Stimulated activated naive CD8-positive, alpha-beta T cell treated with anti-CD3 and anti-CD28 coated beads, Interleukin-15, amount 100 ng/mL, for 72 hours (primary cell): ENCODE data around the gene HBA1.
"Not testable (repeated sequence)": the region's sequence is repeated elsewhere in the genome, so short reads cannot be mapped to it uniquely, and the experiment has no call there.

Experiments
- ATAC-seq: fragments of 150-1000 bp; cut with Tn5 transposase; 2 replicates; pipeline ENCODE4 v1.10.0; 2021; ENCODE audit warnings: mild to moderate bottlenecking, moderate library complexity
- DNase-seq, 2 donors: peaks; one replicate each; pipeline ENCODE4 v3.0.0; 2021 to 2022
- H3K27ac Mint-ChIP-seq, 2 donors: one replicate each; pipeline ENCODE4 v1.8.0; 2022; ENCODE audit warnings: mild to moderate bottlenecking in 2 of 2, mixed read lengths in 2 of 2, moderate library complexity in 2 of 2
- H3K27me3 Mint-ChIP-seq: one replicate; pipeline ENCODE4 v1.8.0; 2022; ENCODE audit warnings: mixed read lengths
- H3K4me1 Mint-ChIP-seq: one replicate; pipeline ENCODE4 v1.8.0; 2022; ENCODE audit warnings: mild to moderate bottlenecking, mixed read lengths
- H3K4me3 Mint-ChIP-seq, 2 donors: one replicate each; pipeline ENCODE4 v1.8.0; 2022; ENCODE audit warnings: mild to moderate bottlenecking in 2 of 2, mixed read lengths in 2 of 2, moderate library complexity in 1 of 2
- H3K9me3 Mint-ChIP-seq, 2 donors: one replicate each; pipeline ENCODE4 v1.8.0; 2022; ENCODE audit warnings: mixed read lengths in 2 of 2

Gene HBA1

DNA sequence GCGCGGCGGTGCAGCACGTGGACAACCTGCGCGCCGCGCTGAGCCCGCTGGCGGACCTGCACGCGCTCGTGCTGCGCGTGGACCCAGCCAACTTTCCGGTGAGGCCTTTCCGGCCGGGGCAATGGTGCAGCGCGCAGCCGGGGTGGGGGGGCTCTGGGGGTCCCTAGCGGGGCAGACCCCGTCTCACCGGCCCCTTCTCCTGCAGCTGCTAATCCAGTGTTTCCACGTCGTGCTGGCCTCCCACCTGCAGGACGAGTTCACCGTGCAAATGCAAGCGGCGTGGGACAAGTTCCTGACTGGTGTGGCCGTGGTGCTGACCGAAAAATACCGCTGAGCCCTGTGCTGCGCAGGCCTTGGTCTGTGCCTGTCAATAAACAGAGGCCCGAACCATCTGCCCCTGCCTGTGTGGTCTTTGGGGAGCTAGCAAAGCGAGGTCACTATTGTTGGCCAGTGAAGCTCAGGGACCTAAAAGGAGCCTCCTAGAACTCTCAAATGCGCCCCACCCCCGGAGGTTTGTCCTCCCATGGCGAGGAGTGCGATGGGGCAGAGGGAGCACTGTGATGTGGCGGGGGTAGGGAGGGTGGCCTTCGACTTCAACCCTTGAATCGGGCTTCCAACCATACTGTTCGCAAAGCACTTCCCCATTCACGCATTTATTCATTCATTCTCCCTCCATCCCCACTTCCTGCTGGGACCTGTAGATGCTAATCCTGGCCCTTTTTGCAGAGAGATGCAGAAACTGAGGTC is 9.9 kb upstream of the HBA1 start:
- DNase-seq (no peak), ATAC-seq (no peak)
- Mint-ChIP-seq H3K27me3 (peaks cover 81% of the 10 kb centered on the region), H3K9me3 (no peaks in the 10 kb centered on the region), H3K4me1 (peaks cover 30% of the 10 kb centered on the region), H3K4me3 (peak overlapping the region in 1 of 2 donors; percentile 63), H3K27ac (no peak overlapping the region)

DNA sequence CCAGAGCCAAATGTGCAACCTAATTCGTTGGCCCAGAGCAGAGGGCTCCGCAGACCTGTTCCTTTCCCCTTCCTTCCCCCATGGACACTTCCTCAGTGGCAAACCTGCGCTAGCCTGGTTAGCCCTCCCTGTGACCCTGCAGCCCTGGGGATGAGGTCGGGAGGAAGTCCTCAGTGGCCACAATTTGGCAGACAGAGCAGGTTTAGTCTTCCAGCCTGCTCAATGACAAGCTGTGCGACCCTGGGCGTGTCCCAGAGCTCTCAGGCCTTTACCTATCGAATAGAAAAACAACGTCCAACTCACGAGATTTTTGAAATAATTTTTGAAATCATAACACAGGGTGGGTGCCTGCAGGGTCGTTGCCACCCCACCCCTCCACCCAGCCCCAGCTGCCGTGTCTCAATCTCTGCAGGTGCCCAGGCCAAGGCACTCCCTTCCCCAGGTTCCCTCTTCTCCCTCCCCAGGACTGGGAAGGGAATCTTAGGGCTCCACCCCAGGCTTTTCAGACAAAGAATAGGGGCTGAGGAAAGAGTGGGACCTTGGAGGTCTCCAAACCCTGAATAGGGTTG is 9.3 kb upstream of the HBA1 start:
- DNase-seq = no peak
- Mint-ChIP-seq H3K4me3 (no peak overlapping the region), H3K27ac (no peak overlapping the region), H3K27me3 (peaks cover 81% of the 10 kb centered on the region), H3K4me1 (peaks cover 30% of the 10 kb centered on the region), H3K9me3 (no peaks in the 10 kb centered on the region)
- no peak for ATAC-seq

DNA sequence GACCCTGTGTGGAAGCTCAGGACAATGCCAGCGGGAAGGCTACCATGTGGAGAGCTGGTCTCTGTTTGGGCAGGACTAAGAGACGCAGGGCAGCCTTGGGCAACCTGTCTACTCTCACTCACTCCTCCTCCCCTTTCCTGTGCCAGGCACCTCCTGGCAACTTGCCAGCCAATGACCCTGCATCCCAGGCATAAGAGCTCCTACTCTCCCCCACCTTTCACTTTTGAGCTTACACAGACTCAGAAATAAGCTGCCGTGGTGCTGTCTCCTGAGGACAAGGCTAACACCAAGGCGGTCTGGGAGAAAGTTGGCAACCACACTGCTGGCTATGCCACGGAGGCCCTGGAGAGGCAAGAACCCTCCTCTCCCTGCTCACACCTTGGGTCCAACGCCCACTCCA is 8.1 kb upstream of the HBA1 start:
- ATAC-seq = no peak
- peaks cover 77% of the 10 kb centered on the region for H3K27me3 Mint-ChIP-seq

DNA sequence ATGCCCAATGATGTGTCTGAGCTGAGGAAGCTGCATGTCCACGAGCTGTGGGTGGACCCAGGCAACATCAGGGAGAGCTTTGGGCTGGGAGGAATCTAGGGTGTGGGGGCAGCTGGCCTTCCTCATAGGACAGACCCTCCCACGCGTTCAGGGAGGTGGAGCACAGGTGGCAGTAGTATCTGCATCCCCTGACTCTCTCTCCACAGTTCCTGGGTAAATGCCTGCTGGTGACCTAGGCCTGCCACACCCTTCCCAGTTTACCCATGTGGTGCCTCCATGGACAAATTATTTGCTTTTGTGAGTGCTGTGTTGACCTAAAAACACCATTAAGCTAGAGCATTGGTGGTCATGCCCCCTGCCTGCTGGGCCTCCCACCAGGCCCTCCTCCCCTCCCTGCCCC is 7.5 kb upstream of the HBA1 start:
- H3K9me3 Mint-ChIP-seq = no peaks in the 10 kb centered on the region
- H3K27me3 Mint-ChIP-seq = peaks cover 83% of the 10 kb centered on the region
- H3K4me3 Mint-ChIP-seq = no peak overlapping the region
- H3K4me1 Mint-ChIP-seq = peaks cover 38% of the 10 kb centered on the region
- ATAC-seq = no peak
- no peak overlapping the region for H3K27ac Mint-ChIP-seq
- DNase-seq = no peak

More for the DNA sequence above, 8.1 kb upstream of the HBA1 start:
- Mint-ChIP-seq H3K4me1 (peaks cover 32% of the 10 kb centered on the region), H3K9me3 (no peaks in the 10 kb centered on the region), H3K4me3 (no peak overlapping the region), H3K27ac (no peak overlapping the region)
- no peak for DNase-seq

DNA sequence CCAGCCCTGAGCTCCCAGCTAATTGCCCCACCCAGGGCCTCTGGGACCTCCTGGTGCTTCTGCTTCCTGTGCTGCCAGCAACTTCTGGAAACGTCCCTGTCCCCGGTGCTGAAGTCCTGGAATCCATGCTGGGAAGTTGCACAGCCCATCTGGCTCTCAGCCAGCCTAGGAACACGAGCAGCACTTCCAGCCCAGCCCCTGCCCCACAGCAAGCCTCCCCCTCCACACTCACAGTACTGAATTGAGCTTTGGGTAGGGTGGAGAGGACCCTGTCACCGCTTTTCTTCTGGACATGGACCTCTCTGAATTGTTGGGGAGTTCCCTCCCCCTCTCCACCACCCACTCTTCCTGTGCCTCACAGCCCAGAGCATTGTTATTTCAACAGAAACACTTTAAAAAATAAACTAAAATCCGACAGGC is 6.4 kb upstream of the HBA1 start:
- H3K27me3 Mint-ChIP-seq = peaks cover 92% of the 10 kb centered on the region
- peaks cover 48% of the 10 kb centered on the region for H3K4me1 Mint-ChIP-seq
- not testable (repeated sequence) for ATAC-seq, DNase-seq, H3K27ac Mint-ChIP-seq, H3K9me3 Mint-ChIP-seq, H3K4me3 Mint-ChIP-seq

DNA sequence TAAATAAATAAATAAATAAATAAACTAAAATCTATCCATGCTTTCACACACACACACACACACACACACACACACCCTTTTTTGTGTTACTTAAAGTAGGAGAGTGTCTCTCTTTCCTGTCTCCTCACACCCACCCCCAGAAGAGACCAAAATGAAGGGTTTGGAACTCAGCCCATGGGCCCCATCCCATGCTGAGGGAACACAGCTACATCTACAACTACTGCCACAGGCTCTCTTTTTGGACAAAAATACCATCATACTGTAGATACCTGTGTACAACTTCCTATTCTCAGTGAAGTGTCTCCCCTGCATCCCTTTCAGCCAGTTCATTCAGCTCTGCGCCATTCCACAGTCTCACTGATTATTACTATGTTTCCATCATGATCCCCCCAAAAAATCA is 5.7 kb upstream of the HBA1 start:
- Mint-ChIP-seq H3K27ac (no peak overlapping the region), H3K4me3 (no peak overlapping the region), H3K27me3 (peaks cover 92% of the 10 kb centered on the region), H3K4me1 (peaks cover 43% of the 10 kb centered on the region), H3K9me3 (no peaks in the 10 kb centered on the region)
- ATAC-seq (no peak), DNase-seq (no peak)

DNA sequence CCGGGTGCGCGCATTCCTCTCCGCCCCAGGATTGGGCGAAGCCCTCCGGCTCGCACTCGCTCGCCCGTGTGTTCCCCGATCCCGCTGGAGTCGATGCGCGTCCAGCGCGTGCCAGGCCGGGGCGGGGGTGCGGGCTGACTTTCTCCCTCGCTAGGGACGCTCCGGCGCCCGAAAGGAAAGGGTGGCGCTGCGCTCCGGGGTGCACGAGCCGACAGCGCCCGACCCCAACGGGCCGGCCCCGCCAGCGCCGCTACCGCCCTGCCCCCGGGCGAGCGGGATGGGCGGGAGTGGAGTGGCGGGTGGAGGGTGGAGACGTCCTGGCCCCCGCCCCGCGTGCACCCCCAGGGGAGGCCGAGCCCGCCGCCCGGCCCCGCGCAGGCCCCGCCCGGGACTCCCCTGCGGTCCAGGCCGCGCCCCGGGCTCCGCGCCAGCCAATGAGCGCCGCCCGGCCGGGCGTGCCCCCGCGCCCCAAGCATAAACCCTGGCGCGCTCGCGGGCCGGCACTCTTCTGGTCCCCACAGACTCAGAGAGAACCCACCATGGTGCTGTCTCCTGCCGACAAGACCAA is 4.0 kb upstream of the HBA1 start, which contains the start of gene HBA2:
Gene HBA2, plus strand, starts transcription at position 503 of the 568 bp plus-strand sequence. Its CDS starts 37 bp downstream, at position 540.
- H3K27ac Mint-ChIP-seq = peak within 1 kb of the TSS in 1 of 2 donors; percentile 34
- DNase-seq, H3K9me3 Mint-ChIP-seq: not testable (repeated sequence)
- peak; percentile 54 for ATAC-seq
- peak within 1 kb of the TSS; percentile 56 to 63 for H3K4me3 Mint-ChIP-seq
- H3K4me1 Mint-ChIP-seq = peaks cover 37% of the 10 kb centered on the region
- H3K27me3 Mint-ChIP-seq = peaks cover 83% of the 10 kb centered on the region

DNA sequence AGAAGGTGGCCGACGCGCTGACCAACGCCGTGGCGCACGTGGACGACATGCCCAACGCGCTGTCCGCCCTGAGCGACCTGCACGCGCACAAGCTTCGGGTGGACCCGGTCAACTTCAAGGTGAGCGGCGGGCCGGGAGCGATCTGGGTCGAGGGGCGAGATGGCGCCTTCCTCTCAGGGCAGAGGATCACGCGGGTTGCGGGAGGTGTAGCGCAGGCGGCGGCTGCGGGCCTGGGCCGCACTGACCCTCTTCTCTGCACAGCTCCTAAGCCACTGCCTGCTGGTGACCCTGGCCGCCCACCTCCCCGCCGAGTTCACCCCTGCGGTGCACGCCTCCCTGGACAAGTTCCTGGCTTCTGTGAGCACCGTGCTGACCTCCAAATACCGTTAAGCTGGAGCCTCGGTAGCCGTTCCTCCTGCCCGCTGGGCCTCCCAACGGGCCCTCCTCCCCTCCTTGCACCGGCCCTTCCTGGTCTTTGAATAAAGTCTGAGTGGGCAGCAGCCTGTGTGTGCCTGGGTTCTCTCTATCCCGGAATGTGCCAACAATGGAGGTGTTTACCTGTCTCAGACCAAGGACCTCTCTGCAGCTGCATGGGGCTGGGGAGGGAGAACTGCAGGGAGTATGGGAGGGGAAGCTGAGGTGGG is 3.1 kb upstream of the HBA1 start:
- Mint-ChIP-seq H3K4me1 (peaks cover 44% of the 10 kb centered on the region), H3K27me3 (peaks cover 83% of the 10 kb centered on the region), H3K4me3 (peak overlapping the region; percentile 56 to 63)
- DNase-seq, H3K9me3 Mint-ChIP-seq, H3K27ac Mint-ChIP-seq, ATAC-seq: not testable (repeated sequence)

DNA sequence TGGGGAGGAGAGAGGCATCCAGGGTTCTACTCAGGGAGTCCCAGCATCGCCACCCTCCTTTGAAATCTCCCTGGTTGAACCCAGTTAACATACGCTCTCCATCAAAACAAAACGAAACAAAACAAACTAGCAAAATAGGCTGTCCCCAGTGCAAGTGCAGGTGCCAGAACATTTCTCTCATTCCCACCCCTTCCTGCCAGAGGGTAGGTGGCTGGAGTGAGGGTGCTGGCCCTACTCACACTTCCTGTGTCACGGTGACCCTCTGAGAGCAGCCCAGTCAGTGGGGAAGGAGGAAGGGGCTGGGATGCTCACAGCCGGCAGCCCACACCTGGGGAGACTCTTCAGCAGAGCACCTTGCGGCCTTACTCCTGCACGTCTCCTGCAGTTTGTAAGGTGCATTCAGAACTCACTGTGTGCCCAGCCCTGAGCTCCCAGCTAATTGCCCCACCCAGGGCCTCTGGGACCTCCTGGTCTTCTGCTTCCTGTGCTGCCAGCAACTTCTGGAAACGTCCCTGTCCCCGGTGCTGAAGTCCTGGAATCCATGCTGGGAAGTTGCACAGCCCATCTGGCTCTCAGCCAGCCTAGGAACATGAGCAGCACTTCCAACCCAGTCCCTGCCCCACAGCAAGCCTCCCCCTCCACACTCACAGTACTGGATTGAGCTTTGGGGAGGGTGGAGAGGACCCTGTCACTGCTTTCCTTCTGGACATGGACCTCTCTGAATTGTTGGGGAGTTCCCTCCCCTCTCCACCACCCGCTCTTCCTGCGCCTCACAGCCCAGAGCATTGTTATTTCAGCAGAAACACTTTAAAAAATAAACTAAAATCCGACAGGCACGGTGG is 2.3 kb upstream of the HBA1 start:
- H3K4me3 Mint-ChIP-seq, ATAC-seq, H3K9me3 Mint-ChIP-seq, DNase-seq, H3K27ac Mint-ChIP-seq: not testable (repeated sequence)
- Mint-ChIP-seq H3K4me1 (peaks cover 44% of the 10 kb centered on the region), H3K27me3 (peaks cover 79% of the 10 kb centered on the region)

DNA sequence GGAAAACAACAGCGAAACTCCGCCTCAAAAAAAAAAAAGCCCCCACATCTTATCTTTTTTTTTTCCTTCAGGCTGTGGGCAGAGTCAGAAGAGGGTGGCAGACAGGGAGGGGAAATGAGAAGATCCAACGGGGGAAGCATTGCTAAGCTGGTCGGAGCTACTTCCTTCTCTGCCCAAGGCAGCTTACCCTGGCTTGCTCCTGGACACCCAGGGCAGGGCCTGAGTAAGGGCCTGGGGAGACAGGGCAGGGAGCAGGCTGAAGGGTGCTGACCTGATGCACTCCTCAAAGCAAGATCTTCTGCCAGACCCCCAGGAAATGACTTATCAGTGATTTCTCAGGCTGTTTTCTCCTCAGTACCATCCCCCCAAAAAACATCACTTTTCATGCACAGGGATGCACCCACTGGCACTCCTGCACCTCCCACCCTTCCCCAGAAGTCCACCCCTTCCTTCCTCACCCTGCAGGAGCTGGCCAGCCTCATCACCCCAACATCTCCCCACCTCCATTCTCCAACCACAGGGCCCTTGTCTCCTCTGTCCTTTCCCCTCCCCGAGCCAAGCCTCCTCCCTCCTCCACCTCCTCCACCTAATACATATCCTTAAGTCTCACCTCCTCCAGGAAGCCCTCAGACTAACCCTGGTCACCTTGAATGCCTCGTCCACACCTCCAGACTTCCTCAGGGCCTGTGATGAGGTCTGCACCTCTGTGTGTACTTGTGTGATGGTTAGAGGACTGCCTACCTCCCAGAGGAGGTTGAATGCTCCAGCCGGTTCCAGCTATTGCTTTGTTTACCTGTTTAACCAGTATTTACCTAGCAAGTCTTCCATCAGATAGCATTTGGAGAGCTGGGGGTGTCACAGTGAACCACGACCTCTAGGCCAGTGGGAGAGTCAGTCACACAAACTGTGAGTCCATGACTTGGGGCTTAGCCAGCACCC is 1.2 kb upstream of the HBA1 start:
- Mint-ChIP-seq H3K4me1 (peaks cover 44% of the 10 kb centered on the region), H3K27ac (no peak overlapping the region), H3K27me3 (peaks cover 68% of the 10 kb centered on the region), H3K9me3 (no peaks in the 10 kb centered on the region), H3K4me3 (no peak overlapping the region)
- DNase-seq = no peak
- no peak for ATAC-seq

DNA sequence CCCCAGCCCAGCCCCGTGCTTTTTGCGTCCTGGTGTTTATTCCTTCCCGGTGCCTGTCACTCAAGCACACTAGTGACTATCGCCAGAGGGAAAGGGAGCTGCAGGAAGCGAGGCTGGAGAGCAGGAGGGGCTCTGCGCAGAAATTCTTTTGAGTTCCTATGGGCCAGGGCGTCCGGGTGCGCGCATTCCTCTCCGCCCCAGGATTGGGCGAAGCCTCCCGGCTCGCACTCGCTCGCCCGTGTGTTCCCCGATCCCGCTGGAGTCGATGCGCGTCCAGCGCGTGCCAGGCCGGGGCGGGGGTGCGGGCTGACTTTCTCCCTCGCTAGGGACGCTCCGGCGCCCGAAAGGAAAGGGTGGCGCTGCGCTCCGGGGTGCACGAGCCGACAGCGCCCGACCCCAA is 474 bp upstream of the HBA1 start:
- Mint-ChIP-seq H3K4me1 (peaks cover 37% of the 10 kb centered on the region), H3K27me3 (peaks cover 61% of the 10 kb centered on the region), H3K4me3 (peak overlapping the region in 1 of 2 donors; percentile 24)
- not testable (repeated sequence) for ATAC-seq, H3K9me3 Mint-ChIP-seq, H3K27ac Mint-ChIP-seq, DNase-seq

DNA sequence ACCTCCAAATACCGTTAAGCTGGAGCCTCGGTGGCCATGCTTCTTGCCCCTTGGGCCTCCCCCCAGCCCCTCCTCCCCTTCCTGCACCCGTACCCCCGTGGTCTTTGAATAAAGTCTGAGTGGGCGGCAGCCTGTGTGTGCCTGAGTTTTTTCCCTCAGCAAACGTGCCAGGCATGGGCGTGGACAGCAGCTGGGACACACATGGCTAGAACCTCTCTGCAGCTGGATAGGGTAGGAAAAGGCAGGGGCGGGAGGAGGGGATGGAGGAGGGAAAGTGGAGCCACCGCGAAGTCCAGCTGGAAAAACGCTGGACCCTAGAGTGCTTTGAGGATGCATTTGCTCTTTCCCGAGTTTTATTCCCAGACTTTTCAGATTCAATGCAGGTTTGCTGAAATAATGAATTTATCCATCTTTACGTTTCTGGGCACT is 928 bp downstream of the HBA1 start:
- no peaks in the 10 kb centered on the region for H3K9me3 Mint-ChIP-seq
- peaks cover 37% of the 10 kb centered on the region for H3K4me1 Mint-ChIP-seq
- H3K27ac Mint-ChIP-seq = peak overlapping the region in 1 of 2 donors; percentile 63
- no peak for DNase-seq
- peaks cover 49% of the 10 kb centered on the region for H3K27me3 Mint-ChIP-seq
- peak overlapping the region; percentile 22 to 24 for H3K4me3 Mint-ChIP-seq
- no peak for ATAC-seq

DNA sequence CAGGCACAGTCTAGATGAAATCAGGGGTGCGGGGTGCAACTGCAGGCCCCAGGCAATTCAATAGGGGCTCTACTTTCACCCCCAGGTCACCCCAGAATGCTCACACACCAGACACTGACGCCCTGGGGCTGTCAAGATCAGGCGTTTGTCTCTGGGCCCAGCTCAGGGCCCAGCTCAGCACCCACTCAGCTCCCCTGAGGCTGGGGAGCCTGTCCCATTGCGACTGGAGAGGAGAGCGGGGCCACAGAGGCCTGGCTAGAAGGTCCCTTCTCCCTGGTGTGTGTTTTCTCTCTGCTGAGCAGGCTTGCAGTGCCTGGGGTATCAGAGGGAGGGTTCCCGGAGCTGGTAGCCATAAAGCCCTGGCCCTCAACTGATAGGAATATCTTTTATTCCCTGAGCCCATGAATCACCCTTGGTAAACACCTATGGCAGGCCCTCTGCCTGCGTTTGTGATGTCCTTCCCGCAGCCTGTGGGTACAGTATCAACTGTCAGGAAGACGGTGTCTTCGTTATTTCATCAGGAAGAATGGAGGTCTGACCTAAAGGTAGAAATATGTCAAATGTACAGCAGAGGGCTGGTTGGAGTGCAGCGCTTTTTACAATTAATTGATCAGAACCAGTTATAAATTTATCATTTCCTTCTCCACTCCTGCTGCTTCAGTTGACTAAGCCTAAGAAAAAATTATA is 1.6 kb downstream of the HBA1 start:
- H3K4me3 Mint-ChIP-seq = peak overlapping the region in 1 of 2 donors; percentile 22
- H3K27ac Mint-ChIP-seq = no peak overlapping the region
- H3K9me3 Mint-ChIP-seq = no peaks in the 10 kb centered on the region
- no peak for DNase-seq
- peaks cover 37% of the 10 kb centered on the region for H3K4me1 Mint-ChIP-seq
- peaks cover 48% of the 10 kb centered on the region for H3K27me3 Mint-ChIP-seq
- ATAC-seq = no peak

DNA sequence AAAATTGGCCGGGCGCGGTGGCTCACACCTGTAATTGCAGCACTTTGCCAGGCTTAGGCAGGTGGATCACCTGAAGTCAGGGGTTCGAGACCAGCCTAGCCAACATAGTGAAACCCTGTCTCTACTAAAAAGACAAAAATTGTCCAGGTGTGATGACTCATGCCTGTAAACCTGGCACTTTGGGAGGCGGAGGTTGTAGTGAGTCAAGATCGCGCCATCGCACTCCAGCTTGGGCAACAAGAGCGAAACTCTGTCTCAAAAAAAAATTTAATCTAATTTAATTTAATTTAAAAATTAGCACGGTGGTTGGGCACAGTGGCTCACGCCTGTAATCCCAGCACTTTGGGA is 2.2 kb downstream of the HBA1 start:
- H3K27ac Mint-ChIP-seq = no peak overlapping the region
- peaks cover 32% of the 10 kb centered on the region for H3K4me1 Mint-ChIP-seq
- no peak overlapping the region for H3K4me3 Mint-ChIP-seq
- no peaks in the 10 kb centered on the region for H3K9me3 Mint-ChIP-seq
- ATAC-seq (no peak), DNase-seq (no peak)
- H3K27me3 Mint-ChIP-seq = peaks cover 43% of the 10 kb centered on the region
